Uterus (tissue), 4 donors: ENCODE results near the gene NAPEPLD. TPM values are rescaled to one million over a fixed set of nuclear protein-coding genes. Genes with fewer than 3 reads are reported as not detected.

Experiments used
- DNase-seq, 2 donors: peaks; one replicate each; pipeline ENCODE4 v3.0.0-alpha.2; 2019 to 2020
- H3K27ac ChIP-seq, 2 donors: fragments of 200-600 bp; sonication (generic); 1 replicate in 1 of 2; 2 replicates in 1 of 2; pipeline ENCODE4 v1.5.1; 2016 to 2018
- H3K27me3 ChIP-seq, 2 donors: fragments of 200-600 bp; sonication (generic); one replicate each; pipeline ENCODE4 v1.5.1; 2018 to 2019; ENCODE audit warnings: control low read depth in 1 of 2
- H3K36me3 ChIP-seq, 2 donors: fragments of 200-600 bp; sonication (generic); one replicate each; pipeline ENCODE4 v1.5.1; 2019; ENCODE audit warnings: control low read depth in 1 of 2
- H3K4me1 ChIP-seq, 2 donors: fragments of 200-600 bp; sonication (generic); one replicate each; pipeline ENCODE4 v1.5.1; 2018 to 2019; ENCODE audit warnings: control low read depth in 1 of 2
- H3K4me3 ChIP-seq, 2 donors: fragments of 200-600 bp; sonication (generic); 1 replicate in 1 of 2; 2 replicates in 1 of 2; pipeline ENCODE4 v1.5.1; 2018 to 2019; ENCODE audit warnings: mild to moderate bottlenecking in 1 of 2
- H3K9me3 ChIP-seq, 2 donors: fragments of 200-600 bp; sonication (generic); one replicate each; pipeline ENCODE4 v1.5.1; 2019; ENCODE audit warnings: control low read depth in 1 of 2
- POLR2A ChIP-seq, 2 donors: fragments of 450-650 bp; IDR thresholded peaks; one replicate each; pipeline ENCODE4 v1.6.1; 2016; ENCODE audit warnings: antibody characterized with exemption in 2 of 2, mild to moderate bottlenecking in 1 of 2, moderate library complexity in 1 of 2
- intact Hi-C: fragments of 100-400 bp; cut with DNase I; formaldehyde crosslinking; loops from one replicate; pipeline ENCODE4 v1.15.1; 2023; ENCODE audit warnings: low total_unique reads
- total RNA-seq, 4 donors: library from RNA; depleted of rRNA in 3 of 4; stranded (reverse); fragments of >200 nt in 3 of 4; gene quantifications; one replicate each; pipeline versions ENCODE4 v1.1.0 to v1.2.4, GENCODE V29; 2014 to 2023
- TF ChIP-seq, protein P1 (sequence below), 4 experiments: fragments of 200-600 bp in 2 of 4; fragments of 450-650 bp in 2 of 4; sonication (generic) in 2 of 4; IDR thresholded peaks; one replicate each; pipeline ENCODE4 v1.5.1; 2016 to 2019; ENCODE audit warnings: antibody characterized with exemption in 4 of 4, mild to moderate bottlenecking in 2 of 4, moderate library complexity in 1 of 4
- donor health status: DM: yes; HTN: yes; CAD: no.

NAPEPLD gene
- total RNA-seq, 4 donors from 2014 or later = 11.0 to 79.4 (median 31.1) TPM

DNA sequence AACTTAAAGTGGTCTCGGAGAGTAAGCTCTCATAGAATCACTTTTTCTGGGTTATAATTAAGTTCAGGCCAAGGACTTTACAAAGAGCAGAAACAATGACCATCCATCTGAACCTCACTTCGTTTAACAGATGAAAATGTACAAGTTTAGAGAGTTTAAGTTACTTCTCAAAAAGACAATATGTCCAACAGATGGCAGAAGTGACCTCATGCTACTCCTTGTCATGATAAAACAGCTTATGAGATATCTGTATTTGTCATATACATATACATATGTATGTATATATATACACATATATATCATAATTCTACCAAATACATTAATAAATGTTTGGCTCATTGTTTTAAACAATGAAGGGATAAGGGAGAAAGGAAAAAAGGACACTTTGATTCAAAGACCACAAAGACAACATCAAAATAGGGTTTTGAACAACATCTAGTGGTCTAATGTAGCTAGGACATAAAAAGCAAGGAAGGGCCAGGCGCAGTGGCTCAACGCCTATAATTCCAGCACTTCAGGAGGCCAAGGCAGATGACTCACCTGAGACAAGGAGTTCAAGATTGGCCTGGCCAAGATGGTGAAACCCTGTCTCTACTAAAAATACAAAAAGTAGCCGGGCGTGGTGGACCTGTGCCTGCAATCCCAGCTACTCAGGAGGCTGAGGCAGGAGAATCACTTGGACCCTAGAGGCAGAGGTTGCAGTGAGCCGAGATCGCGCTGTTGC lies 17.8 kb downstream of the NAPEPLD start:
- Histone ChIP-seq H3K27ac (no peak overlapping the region), H3K27me3 (no peaks in the 10 kb centered on the region), H3K4me3 (no peak overlapping the region), H3K36me3 (no peaks in the 10 kb centered on the region), H3K9me3 (no peaks in the 10 kb centered on the region), H3K4me1 (no peaks in the 10 kb centered on the region)
- TF ChIP-seq, protein P1, sequence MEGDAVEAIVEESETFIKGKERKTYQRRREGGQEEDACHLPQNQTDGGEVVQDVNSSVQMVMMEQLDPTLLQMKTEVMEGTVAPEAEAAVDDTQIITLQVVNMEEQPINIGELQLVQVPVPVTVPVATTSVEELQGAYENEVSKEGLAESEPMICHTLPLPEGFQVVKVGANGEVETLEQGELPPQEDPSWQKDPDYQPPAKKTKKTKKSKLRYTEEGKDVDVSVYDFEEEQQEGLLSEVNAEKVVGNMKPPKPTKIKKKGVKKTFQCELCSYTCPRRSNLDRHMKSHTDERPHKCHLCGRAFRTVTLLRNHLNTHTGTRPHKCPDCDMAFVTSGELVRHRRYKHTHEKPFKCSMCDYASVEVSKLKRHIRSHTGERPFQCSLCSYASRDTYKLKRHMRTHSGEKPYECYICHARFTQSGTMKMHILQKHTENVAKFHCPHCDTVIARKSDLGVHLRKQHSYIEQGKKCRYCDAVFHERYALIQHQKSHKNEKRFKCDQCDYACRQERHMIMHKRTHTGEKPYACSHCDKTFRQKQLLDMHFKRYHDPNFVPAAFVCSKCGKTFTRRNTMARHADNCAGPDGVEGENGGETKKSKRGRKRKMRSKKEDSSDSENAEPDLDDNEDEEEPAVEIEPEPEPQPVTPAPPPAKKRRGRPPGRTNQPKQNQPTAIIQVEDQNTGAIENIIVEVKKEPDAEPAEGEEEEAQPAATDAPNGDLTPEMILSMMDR (IDR thresholded peaks at IDR 0.05) = no peak
- TF ChIP-seq POLR2A (IDR thresholded peaks at IDR 0.05) = no peak
- no peak for DNase-seq
- intact Hi-C loops = no loop called here

GRCh38 chr7:103129702-103130549 lies 19.0 kb downstream of the NAPEPLD start:
- intact Hi-C loops = no loop called here
- no peak for DNase-seq
- Histone ChIP-seq H3K4me1 (no peaks in the 10 kb centered on the region), H3K9me3 (no peaks in the 10 kb centered on the region), H3K27ac (no peak overlapping the region), H3K4me3 (no peak overlapping the region), H3K36me3 (no peaks in the 10 kb centered on the region), H3K27me3 (no peaks in the 10 kb centered on the region)
- no peak for TF ChIP-seq POLR2A (IDR thresholded peaks at IDR 0.05)
- TF ChIP-seq, protein P1 (IDR thresholded peaks at IDR 0.05) = no peak

- no peaks in the 10 kb centered on the region for H3K27me3 ChIP-seq
- no peaks in the 10 kb centered on the region for H3K36me3 ChIP-seq
- TF ChIP-seq, protein P1 (IDR thresholded peaks at IDR 0.05) = no peak
- no peak for TF ChIP-seq POLR2A (IDR thresholded peaks at IDR 0.05)
- no peak for DNase-seq
- no peaks in the 10 kb centered on the region for H3K9me3 ChIP-seq
- no peak overlapping the region for H3K4me3 ChIP-seq
- intact Hi-C loops = no loop called here
- no peaks in the 10 kb centered on the region for H3K4me1 ChIP-seq
- no peak overlapping the region for H3K27ac ChIP-seq
These were observed 21.9 kb downstream of the NAPEPLD start for GRCh38 chr7:103127006-103127405.

- Histone ChIP-seq H3K9me3 (no peaks in the 10 kb centered on the region), H3K27ac (no peak overlapping the region), H3K36me3 (no peaks in the 10 kb centered on the region), H3K4me1 (no peaks in the 10 kb centered on the region), H3K4me3 (no peak overlapping the region), H3K27me3 (no peaks in the 10 kb centered on the region)
- TF ChIP-seq POLR2A (IDR thresholded peaks at IDR 0.05) = no peak
- TF ChIP-seq, protein P1 (IDR thresholded peaks at IDR 0.05) = no peak
- no peak for DNase-seq
- intact Hi-C loops = no loop called here
These were observed 24.4 kb downstream of the NAPEPLD start for GRCh38 chr7:103124429-103124979.

DNA sequence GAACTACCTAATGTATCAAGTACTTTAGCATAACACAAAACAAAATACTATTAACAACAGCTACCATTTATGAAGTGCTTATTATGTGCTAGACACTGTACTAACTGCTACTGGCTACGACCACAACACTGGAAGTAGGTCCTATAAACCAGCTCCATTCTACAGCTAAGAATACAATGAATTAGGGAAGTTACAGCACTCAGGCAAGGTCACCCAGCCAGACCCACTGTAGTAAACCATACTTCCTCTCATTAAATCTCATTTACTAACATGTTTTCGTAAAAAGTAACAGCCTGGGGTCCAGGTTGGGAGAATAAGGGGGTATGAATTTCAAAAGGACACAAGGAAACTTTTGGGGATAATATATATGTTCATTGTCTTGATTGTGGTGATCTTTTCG lies 25.4 kb downstream of the NAPEPLD start:
- intact Hi-C loops = no loop called here
- no peaks in the 10 kb centered on the region for H3K27me3 ChIP-seq
- no peak overlapping the region for H3K27ac ChIP-seq
- no peak for TF ChIP-seq POLR2A (IDR thresholded peaks at IDR 0.05)
- TF ChIP-seq, protein P1 (IDR thresholded peaks at IDR 0.05) = no peak
- no peak for DNase-seq
- no peaks in the 10 kb centered on the region for H3K36me3 ChIP-seq
- no peak overlapping the region for H3K4me3 ChIP-seq
- H3K4me1 ChIP-seq = no peaks in the 10 kb centered on the region
- no peaks in the 10 kb centered on the region for H3K9me3 ChIP-seq
